Measurements from ENCODE around the gene CLECL1. TPM values are rescaled to one million over a fixed set of nuclear protein-coding genes. Genes with fewer than 3 reads are reported as not detected.
"Not testable (repeated sequence)": the region's sequence is repeated elsewhere in the genome, so short reads cannot be mapped to it uniquely, and the experiment has no call there.

CLECL1 gene
- total and polyA plus RNA-seq, 3 experiments from 2014 or later = 3.6 to 14.3 (median 4.7) TPM

GRCh38 chr12:9700606-9700956, 32.3 kb downstream of the CLECL1 start:
- H3K4me3 ChIP-seq (ENCODE audit: low read length) = no peak overlapping the region
- Mint-ChIP-seq H3K9me3 (peaks cover 8 to 43% (median 17%) of the 10 kb centered on the region in 5 donors), H3K4me1 (peaks cover 68 to 78% (median 76%) of the 10 kb centered on the region in 3 donors), H3K27ac (peak overlapping the region; percentile 5 to 98 (median 90)), H3K36me3 (peaks cover 15 to 46% (median 23%) of the 10 kb centered on the region in 3 donors), H3K4me3 (peak overlapping the region in 3 of 7 donors; percentile 3 to 58 (median 11)), H3K27me3 (no peaks in the 10 kb centered on the region)
- H3K9me3 ChIP-seq (ENCODE audit: low read length) = peaks cover 12% of the 10 kb centered on the region
- no peak overlapping the region for H3K27ac ChIP-seq (ENCODE audit: low read depth, low read length)
- peaks cover 3% of the 10 kb centered on the region for H3K36me3 ChIP-seq (ENCODE audit: insufficient read depth, low read length)
- no peaks in the 10 kb centered on the region for H3K27me3 ChIP-seq (ENCODE audit: insufficient read depth, low read length, poor library complexity, severe bottlenecking)
- H3K4me1 ChIP-seq (ENCODE audit: insufficient read depth, low read length) = peaks cover 47% of the 10 kb centered on the region
- ChIA-PET POLR2A (interaction anchor here (1.5 to 1.7 kb wide), 2 partner anchors 11 to 42 kb away, joined by 4 to 5 read pairs; no protein-coding TSS in a partner anchor), CTCF (interaction anchor here (1.7 to 2.0 kb wide), 3 partner anchors 8 to 69 kb away, joined by 3 to 10 read pairs (median 6); no protein-coding TSS in a partner anchor)
- DNase-seq = no peak

GRCh38 chr12:9699898-9700605, 32.8 kb downstream of the CLECL1 start:
- Histone ChIP-seq H3K36me3 (ENCODE audit: insufficient read depth, low read length) (peaks cover 8% of the 10 kb centered on the region), H3K9me3 (ENCODE audit: low read length) (peaks cover 12% of the 10 kb centered on the region), H3K4me1 (ENCODE audit: insufficient read depth, low read length) (peaks cover 44% of the 10 kb centered on the region), H3K27ac (ENCODE audit: low read depth, low read length) (no peak overlapping the region), H3K27me3 (ENCODE audit: insufficient read depth, low read length, poor library complexity, severe bottlenecking) (no peaks in the 10 kb centered on the region), H3K4me3 (ENCODE audit: low read length) (no peak overlapping the region)
- no peak for DNase-seq
- Mint-ChIP-seq H3K27me3 (no peaks in the 10 kb centered on the region), H3K36me3 (peaks cover 20 to 46% (median 29%) of the 10 kb centered on the region in 3 donors), H3K4me1 (peaks cover 63 to 77% (median 76%) of the 10 kb centered on the region in 3 donors), H3K27ac (peak overlapping the region in 7 of 8 donors; percentile 47 to 97 (median 76)), H3K4me3 (peak overlapping the region in 2 of 7 donors; percentile 5 to 58), H3K9me3 (peaks cover 8 to 48% (median 23%) of the 10 kb centered on the region in 5 donors)
- CTCF ChIA-PET = interaction anchor here (0.9 to 2.0 kb wide), 6 partner anchors 9 to 68 kb away, joined by 3 to 10 read pairs (median 3); no protein-coding TSS in a partner anchor
- POLR2A ChIA-PET = interaction anchor here (0.9 to 1.7 kb wide), 6 partner anchors 8 to 52 kb away, joined by 3 to 7 read pairs (median 4); no protein-coding TSS in a partner anchor

- peaks cover 44% of the 10 kb centered on the region for H3K4me1 ChIP-seq (ENCODE audit: insufficient read depth, low read length)
- peaks cover 12% of the 10 kb centered on the region for H3K9me3 ChIP-seq (ENCODE audit: low read length)
- peaks cover 15% of the 10 kb centered on the region for H3K36me3 ChIP-seq (ENCODE audit: insufficient read depth, low read length)
- Mint-ChIP-seq H3K27me3 (no peaks in the 10 kb centered on the region), H3K27ac (peak overlapping the region in 6 of 8 donors; percentile 35 to 88 (median 63)), H3K9me3 (peaks cover 8 to 53% (median 24%) of the 10 kb centered on the region in 5 donors), H3K36me3 (peaks cover 26 to 52% (median 35%) of the 10 kb centered on the region in 3 donors), H3K4me3 (peak overlapping the region in 1 of 7 donors; percentile 1), H3K4me1 (peaks cover 62 to 79% (median 75%) of the 10 kb centered on the region in 3 donors)
- no peak overlapping the region for H3K4me3 ChIP-seq (ENCODE audit: low read length)
- no peaks in the 10 kb centered on the region for H3K27me3 ChIP-seq (ENCODE audit: insufficient read depth, low read length, poor library complexity, severe bottlenecking)
- no peak for DNase-seq
- no peak overlapping the region for H3K27ac ChIP-seq (ENCODE audit: low read depth, low read length)
- ChIA-PET POLR2A (interaction anchor here (0.6 to 1.7 kb wide), 7 partner anchors 9 to 367 kb away, joined by 3 to 7 read pairs (median 4); no protein-coding TSS in a partner anchor), CTCF (interaction anchor here (0.9 to 2.0 kb wide), 6 partner anchors 9 to 67 kb away, joined by 3 to 10 read pairs (median 3); no protein-coding TSS in a partner anchor)
Observed at GRCh38 chr12:9699269-9699897, 33.5 kb downstream of the CLECL1 start.

- Histone ChIP-seq H3K27me3 (ENCODE audit: insufficient read depth, low read length, poor library complexity, severe bottlenecking) (no peaks in the 10 kb centered on the region), H3K4me1 (ENCODE audit: insufficient read depth, low read length) (peaks cover 42% of the 10 kb centered on the region), H3K27ac (ENCODE audit: low read depth, low read length) (no peak overlapping the region), H3K4me3 (ENCODE audit: low read length) (no peak overlapping the region), H3K9me3 (ENCODE audit: low read length) (peaks cover 12% of the 10 kb centered on the region), H3K36me3 (ENCODE audit: insufficient read depth, low read length) (peaks cover 22% of the 10 kb centered on the region)
- Mint-ChIP-seq H3K9me3 (peaks cover 8 to 53% (median 24%) of the 10 kb centered on the region in 5 donors), H3K36me3 (peaks cover 28 to 57% (median 42%) of the 10 kb centered on the region in 3 donors), H3K4me3 (peak overlapping the region in 1 of 7 donors; percentile 1), H3K27ac (peak overlapping the region in 7 of 8 donors; percentile 2 to 88 (median 39)), H3K27me3 (no peaks in the 10 kb centered on the region), H3K4me1 (peaks cover 62 to 80% (median 76%) of the 10 kb centered on the region in 3 donors)
- ChIA-PET CTCF (interaction anchor here (0.9 to 1.3 kb wide), 4 partner anchors 10 to 48 kb away, joined by 3 read pairs; no protein-coding TSS in a partner anchor), POLR2A (interaction anchor here (0.9 to 1.7 kb wide), 4 partner anchors 9 to 51 kb away, joined by 3 to 7 read pairs (median 6); no protein-coding TSS in a partner anchor)
- no peak for DNase-seq
Observed at GRCh38 chr12:9698681-9699080, 34.2 kb downstream of the CLECL1 start.

GRCh38 chr12:9697619-9698018, 35.3 kb downstream of the CLECL1 start:
- Histone ChIP-seq H3K4me3 (ENCODE audit: low read length) (no peak overlapping the region), H3K9me3 (ENCODE audit: low read length) (peaks cover 12% of the 10 kb centered on the region), H3K27ac (ENCODE audit: low read depth, low read length) (no peak overlapping the region), H3K36me3 (ENCODE audit: insufficient read depth, low read length) (peaks cover 29% of the 10 kb centered on the region), H3K4me1 (ENCODE audit: insufficient read depth, low read length) (peaks cover 32% of the 10 kb centered on the region), H3K27me3 (ENCODE audit: insufficient read depth, low read length, poor library complexity, severe bottlenecking) (no peaks in the 10 kb centered on the region)
- H3K27me3 Mint-ChIP-seq = no peaks in the 10 kb centered on the region
- H3K27ac Mint-ChIP-seq = peak overlapping the region in 4 of 8 donors; percentile 14 to 81 (median 46)
- H3K4me3 Mint-ChIP-seq = no peak overlapping the region
- POLR2A ChIA-PET = interaction anchor here (1.0 to 1.3 kb wide), 2 partner anchors 10 to 50 kb away, joined by 3 to 4 read pairs; no protein-coding TSS in a partner anchor
- H3K9me3 Mint-ChIP-seq = peaks cover 8 to 53% (median 24%) of the 10 kb centered on the region in 5 donors
- peaks cover 59 to 77% (median 74%) of the 10 kb centered on the region in 3 donors for H3K4me1 Mint-ChIP-seq
- DNase-seq = no peak
- H3K36me3 Mint-ChIP-seq = peaks cover 33 to 63% (median 51%) of the 10 kb centered on the region in 3 donors
- CTCF ChIA-PET = interaction anchor here (1.2 to 1.3 kb wide), 2 partner anchors 11 to 34 kb away, joined by 3 read pairs; no protein-coding TSS in a partner anchor

GRCh38 chr12:9695661-9696060, 37.2 kb downstream of the CLECL1 start:
- Mint-ChIP-seq H3K36me3 (peaks cover 41 to 78% (median 70%) of the 10 kb centered on the region in 3 donors), H3K4me1 (peaks cover 48 to 76% (median 72%) of the 10 kb centered on the region in 3 donors), H3K4me3 (peak overlapping the region in 2 of 7 donors; percentile 35 to 54), H3K9me3 (peaks cover 11 to 52% (median 24%) of the 10 kb centered on the region in 5 donors), H3K27ac (peak overlapping the region in 5 of 8 donors; percentile 16 to 83 (median 63))
- H3K27ac ChIP-seq (ENCODE audit: low read depth, low read length); H3K27me3 ChIP-seq (ENCODE audit: insufficient read depth, low read length, poor library complexity, severe bottlenecking); POLR2A ChIA-PET; H3K27me3 Mint-ChIP-seq; CTCF ChIA-PET; DNase-seq; H3K4me3 ChIP-seq (ENCODE audit: low read length): not testable (repeated sequence)
- H3K9me3 ChIP-seq (ENCODE audit: low read length) = peaks cover 12% of the 10 kb centered on the region
- peaks cover 47% of the 10 kb centered on the region for H3K36me3 ChIP-seq (ENCODE audit: insufficient read depth, low read length)
- H3K4me1 ChIP-seq (ENCODE audit: insufficient read depth, low read length) = peaks cover 16% of the 10 kb centered on the region

- H3K27me3 ChIP-seq (ENCODE audit: insufficient read depth, low read length, poor library complexity, severe bottlenecking); CTCF ChIA-PET; POLR2A ChIA-PET; DNase-seq; H3K27ac ChIP-seq (ENCODE audit: low read depth, low read length); H3K4me3 Mint-ChIP-seq; H3K4me3 ChIP-seq (ENCODE audit: low read length); H3K27me3 Mint-ChIP-seq: not testable (repeated sequence)
- Histone ChIP-seq H3K36me3 (ENCODE audit: insufficient read depth, low read length) (peaks cover 51% of the 10 kb centered on the region), H3K9me3 (ENCODE audit: low read length) (peaks cover 13% of the 10 kb centered on the region), H3K4me1 (ENCODE audit: insufficient read depth, low read length) (peaks cover 15% of the 10 kb centered on the region)
- Mint-ChIP-seq H3K9me3 (peaks cover 11 to 47% (median 24%) of the 10 kb centered on the region in 5 donors), H3K27ac (peak overlapping the region in 4 of 8 donors; percentile 16 to 82 (median 48)), H3K4me1 (peaks cover 44 to 71% (median 70%) of the 10 kb centered on the region in 3 donors), H3K36me3 (peaks cover 43 to 78% (median 73%) of the 10 kb centered on the region in 3 donors)
Observed at GRCh38 chr12:9695150-9695549, 37.7 kb downstream of the CLECL1 start.

All from CD8-positive, alpha-beta memory T cell (primary cell).